Naive thymus-derived CD8-positive, alpha-beta T cell (primary cell): ENCODE data around the gene ERI3. TPM values are rescaled to one million over a fixed set of nuclear protein-coding genes. Genes with fewer than 3 reads are reported as not detected.

Source experiments
- ATAC-seq, 2 donors: fragments of 150-1000 bp; cut with Tn5 transposase in 1 of 2; sonication (Bioruptor Pico), chemical (Tn5 transposase) in 1 of 2; 1 replicate in 1 of 2; 2 replicates in 1 of 2; pipeline ENCODE4 v1.10.0; 2021; ENCODE audit warnings: mild to moderate bottlenecking in 2 of 2, moderate library complexity in 2 of 2
- POLR2A ChIA-PET: fragments of 350-600 bp; sonication (Branson Sonifier 250); formaldehyde crosslinking; loops from one replicate; lab custom pipeline; 2021; ENCODE audit warnings: antibody characterized with exemption; lab: Charles Lee
- DNase-seq, 10 donors: peaks; one replicate each; pipeline versions ENCODE4 v3.0.0 to v3.0.0-alpha.2; 2020 to 2022
- H3K27ac Mint-ChIP-seq, 10 donors: one replicate each; pipeline ENCODE4 v1.8.0; 2020 to 2022; ENCODE audit warnings: mild to moderate bottlenecking in 10 of 10, mixed read lengths in 10 of 10, moderate library complexity in 4 of 10, inconsistent platforms in 1 of 10
- H3K27me3 Mint-ChIP-seq, 5 donors: one replicate each; pipeline ENCODE4 v1.8.0; 2021 to 2022; ENCODE audit warnings: mixed read lengths in 5 of 5
- H3K36me3 Mint-ChIP-seq, 3 donors: one replicate each; pipeline ENCODE4 v1.8.0; 2020 to 2022; ENCODE audit warnings: mixed read lengths in 3 of 3, mild to moderate bottlenecking in 2 of 3, inconsistent platforms in 1 of 3
- H3K4me1 Mint-ChIP-seq, 4 donors: one replicate each; pipeline ENCODE4 v1.8.0; 2021 to 2022; ENCODE audit warnings: mixed read lengths in 4 of 4
- H3K4me3 Mint-ChIP-seq, 10 donors: one replicate each; pipeline ENCODE4 v1.8.0; 2020 to 2022; ENCODE audit warnings: mild to moderate bottlenecking in 10 of 10, mixed read lengths in 10 of 10, moderate library complexity in 6 of 10, inconsistent platforms in 1 of 10
- H3K9me3 Mint-ChIP-seq, 9 donors: one replicate each; pipeline ENCODE4 v1.8.0; 2020 to 2022; ENCODE audit warnings: mixed read lengths in 9 of 9, mild to moderate bottlenecking in 3 of 9, inconsistent platforms in 1 of 9, moderate library complexity in 1 of 9
- polyA plus RNA-seq, 3 donors: library from polyadenylated mRNA; unstranded; fragments of 300-500 nt; fragmentation: Illumina TruSeq; gene quantifications; one replicate each; pipeline ENCODE4 v1.2.3, GENCODE V29; 2021
- total RNA-seq, 8 experiments: library from RNA in 2 of 8; stranded (reverse) in 2 of 8; gene quantifications; one replicate each; pipeline ENCODE4 v1.2.3 and lab custom pipeline; 2021 to 2026

Gene ERI3
- total and polyA plus RNA-seq, 5 experiments from 2014 or later, result 27.2 to 45.8 (median 43.4) TPM

DNA sequence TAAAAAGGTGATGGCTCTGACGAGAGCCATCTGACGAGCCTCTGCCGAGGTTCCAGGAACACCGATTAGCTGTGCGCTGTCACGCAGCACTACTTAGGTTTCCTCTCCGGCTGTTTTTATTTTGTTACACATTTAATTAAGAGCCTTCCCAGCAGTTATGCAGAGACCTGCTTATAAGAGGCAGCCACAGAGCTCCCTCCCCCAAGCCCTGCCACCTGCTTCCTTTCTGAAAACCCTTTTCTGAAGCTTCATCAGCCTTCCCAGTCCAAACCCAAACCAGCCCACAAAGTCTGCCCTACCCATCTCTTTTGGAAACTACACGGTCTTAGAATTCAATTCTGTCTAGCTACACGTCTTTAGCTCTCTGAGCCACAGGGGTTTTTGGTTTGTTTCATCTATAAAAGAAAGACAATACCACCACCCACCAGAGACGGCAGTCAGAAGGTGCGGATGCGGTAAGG lies 49.1 kb downstream of the ERI3 start:
- H3K9me3 Mint-ChIP-seq, result no peaks in the 10 kb centered on the region
- H3K4me1 Mint-ChIP-seq, result peaks cover 22 to 43% (median 30%) of the 10 kb centered on the region in 4 donors
- peak overlapping the region; percentile 0 to 73 (median 48) for H3K4me3 Mint-ChIP-seq
- POLR2A ChIA-PET, result no interaction called here
- ATAC-seq, result peak; percentile 93 to 95
- H3K27ac Mint-ChIP-seq, result peak overlapping the region; percentile 5 to 87 (median 58)
- peak in 7 of 10 donors; percentile 8 to 75 (median 48) for DNase-seq
- H3K36me3 Mint-ChIP-seq, result peaks cover 10 to 75% (median 36%) of the 10 kb centered on the region in 3 donors
- H3K27me3 Mint-ChIP-seq, result no peaks in the 10 kb centered on the region

DNA sequence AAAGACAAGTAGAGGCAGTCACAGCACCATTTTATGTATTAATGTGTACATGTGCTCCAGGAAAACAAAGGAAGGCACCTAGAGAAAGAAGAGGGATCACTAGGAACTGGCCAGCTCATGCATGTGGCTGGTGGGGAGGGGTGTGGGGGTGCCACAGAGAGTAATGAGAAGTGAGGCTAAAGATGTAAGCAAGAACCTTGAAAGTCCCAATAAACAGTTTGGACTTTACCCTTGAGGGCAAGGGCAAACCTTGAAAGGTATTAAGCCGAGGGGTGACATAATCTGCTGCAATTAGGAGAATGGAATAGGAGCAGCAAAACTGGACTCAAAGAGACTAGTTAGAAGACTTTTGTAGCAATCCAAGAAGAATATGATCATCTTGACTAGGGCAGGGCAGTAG lies 51.5 kb downstream of the ERI3 start:
- H3K4me3 Mint-ChIP-seq, result no peak overlapping the region
- DNase-seq (no peak), ATAC-seq (no peak)
- H3K27me3 Mint-ChIP-seq, result no peaks in the 10 kb centered on the region
- H3K36me3 Mint-ChIP-seq, result peaks cover 10 to 68% (median 24%) of the 10 kb centered on the region in 3 donors
- no peaks in the 10 kb centered on the region for H3K9me3 Mint-ChIP-seq
- peak overlapping the region in 2 of 10 donors; percentile 12 to 24 for H3K27ac Mint-ChIP-seq
- H3K4me1 Mint-ChIP-seq, result peaks cover 20 to 43% (median 30%) of the 10 kb centered on the region in 4 donors
- POLR2A ChIA-PET, result no interaction called here

DNA sequence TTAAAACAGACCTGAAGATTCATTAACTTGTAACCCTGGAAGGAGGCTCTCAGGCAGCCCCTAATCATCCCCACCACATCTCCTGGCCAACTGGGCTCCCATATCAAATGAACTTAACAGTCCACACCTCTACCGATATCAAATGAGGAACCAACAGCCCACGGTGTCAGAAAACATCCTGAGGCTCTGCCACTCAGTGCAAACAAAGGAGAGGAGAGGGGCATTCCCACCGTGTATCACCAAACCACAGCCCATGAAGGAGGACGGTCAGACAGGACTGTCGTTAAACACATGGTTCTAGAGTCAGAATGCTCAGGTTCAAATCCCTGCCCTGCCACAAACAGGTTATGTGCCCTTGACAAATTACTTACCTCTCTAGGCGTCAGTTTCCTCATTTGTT lies 52.5 kb downstream of the ERI3 start:
- H3K4me1 Mint-ChIP-seq, result peaks cover 20 to 43% (median 30%) of the 10 kb centered on the region in 4 donors
- ATAC-seq, result no peak
- no peaks in the 10 kb centered on the region for H3K27me3 Mint-ChIP-seq
- peaks cover 10 to 68% (median 26%) of the 10 kb centered on the region in 3 donors for H3K36me3 Mint-ChIP-seq
- no peaks in the 10 kb centered on the region for H3K9me3 Mint-ChIP-seq
- H3K4me3 Mint-ChIP-seq, result no peak overlapping the region
- POLR2A ChIA-PET, result no interaction called here
- DNase-seq, result no peak
- no peak overlapping the region for H3K27ac Mint-ChIP-seq

DNA sequence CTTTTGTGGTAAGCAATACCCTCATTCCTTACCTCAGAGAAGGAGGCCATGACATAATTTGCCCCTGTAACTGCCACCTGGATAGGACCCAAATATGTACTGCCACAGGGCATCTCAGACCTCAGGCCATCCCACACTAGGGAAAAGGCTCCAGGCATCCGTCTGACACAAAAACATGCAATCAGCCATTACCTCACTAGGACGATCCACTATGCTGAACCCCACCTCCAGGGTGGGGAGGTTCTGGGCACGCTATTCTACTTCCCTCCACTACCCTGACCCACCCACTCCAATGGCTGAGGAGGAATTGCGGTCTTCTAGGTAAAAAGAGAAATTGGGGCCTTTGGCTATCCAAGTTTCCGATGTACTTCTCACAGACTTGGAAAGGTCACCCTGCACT lies 53.6 kb downstream of the ERI3 start:
- ATAC-seq (no peak), DNase-seq (no peak)
- no peaks in the 10 kb centered on the region for H3K9me3 Mint-ChIP-seq
- POLR2A ChIA-PET, result no interaction called here
- peaks cover 6 to 67% (median 31%) of the 10 kb centered on the region in 3 donors for H3K36me3 Mint-ChIP-seq
- H3K4me3 Mint-ChIP-seq, result no peak overlapping the region
- H3K27me3 Mint-ChIP-seq, result no peaks in the 10 kb centered on the region
- no peak overlapping the region for H3K27ac Mint-ChIP-seq
- H3K4me1 Mint-ChIP-seq, result peaks cover 15 to 33% (median 24%) of the 10 kb centered on the region in 4 donors

DNA sequence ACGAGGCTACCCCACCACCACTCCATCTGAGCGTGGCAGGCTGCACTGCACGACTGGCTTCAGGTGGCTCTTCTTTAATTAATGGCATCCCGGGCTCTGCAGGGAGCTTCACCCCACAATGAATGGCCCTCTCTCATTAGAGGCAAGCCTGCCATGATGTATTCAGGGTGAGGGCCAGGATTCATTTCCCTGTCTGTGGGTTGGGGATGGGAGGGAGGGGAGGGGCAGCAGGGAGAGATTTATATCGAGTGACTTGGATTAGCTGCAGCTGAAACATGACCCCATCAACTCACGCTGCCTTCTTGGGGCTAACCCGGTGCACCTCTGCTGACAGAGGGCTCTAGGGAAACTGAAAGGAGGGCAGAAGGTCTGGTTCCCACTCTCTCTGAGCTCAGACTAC lies 54.2 kb downstream of the ERI3 start:
- no peaks in the 10 kb centered on the region for H3K9me3 Mint-ChIP-seq
- no peak overlapping the region for H3K4me3 Mint-ChIP-seq
- ATAC-seq (no peak), DNase-seq (no peak)
- no peaks in the 10 kb centered on the region for H3K27me3 Mint-ChIP-seq
- POLR2A ChIA-PET, result no interaction called here
- peaks cover 9 to 27% (median 18%) of the 10 kb centered on the region in 4 donors for H3K4me1 Mint-ChIP-seq
- H3K36me3 Mint-ChIP-seq, result peaks cover 6 to 69% (median 29%) of the 10 kb centered on the region in 3 donors
- H3K27ac Mint-ChIP-seq, result no peak overlapping the region

DNA sequence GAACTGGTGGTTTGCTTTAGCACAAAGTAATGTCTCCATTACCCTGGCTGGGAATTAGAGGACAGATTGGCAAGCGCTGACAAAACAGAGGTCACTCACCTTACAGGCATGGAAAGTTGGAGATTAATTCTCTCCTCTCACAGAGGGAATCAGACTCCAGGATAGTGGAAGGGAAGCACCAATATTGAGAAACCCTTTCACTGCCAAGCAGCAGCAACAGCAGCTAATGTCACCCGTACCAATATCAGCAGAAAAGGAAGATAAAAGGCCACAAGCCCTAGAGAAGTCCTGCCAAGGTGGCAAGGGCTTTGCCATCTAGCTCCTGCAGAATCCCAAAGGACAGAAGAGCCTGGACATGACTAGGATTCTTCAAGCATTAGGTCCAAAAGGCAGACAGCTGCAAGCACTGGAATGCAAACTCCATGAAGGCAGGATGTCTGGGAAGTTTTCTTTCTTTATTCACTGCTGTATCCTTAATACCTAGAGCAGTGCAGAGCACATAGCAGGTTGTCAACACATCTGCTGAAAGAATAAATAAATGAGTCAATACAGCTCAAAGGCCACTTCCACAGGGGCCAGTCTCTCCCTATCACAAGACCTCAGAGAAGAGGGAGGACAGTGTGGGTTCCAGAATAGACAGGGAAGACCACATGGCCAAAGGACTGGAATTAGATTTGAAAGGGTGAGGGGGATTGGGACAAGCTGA lies 57.2 kb downstream of the ERI3 start:
- POLR2A ChIA-PET, result no interaction called here
- DNase-seq, result no peak
- H3K27ac Mint-ChIP-seq, result no peak overlapping the region
- H3K36me3 Mint-ChIP-seq, result peaks cover 7 to 61% (median 29%) of the 10 kb centered on the region in 3 donors
- peaks cover 0 to 7% (median 2%) of the 10 kb centered on the region in 4 donors for H3K4me1 Mint-ChIP-seq
- H3K9me3 Mint-ChIP-seq, result no peaks in the 10 kb centered on the region
- H3K27me3 Mint-ChIP-seq, result no peaks in the 10 kb centered on the region
- H3K4me3 Mint-ChIP-seq, result no peak overlapping the region
- ATAC-seq, result no peak

DNA sequence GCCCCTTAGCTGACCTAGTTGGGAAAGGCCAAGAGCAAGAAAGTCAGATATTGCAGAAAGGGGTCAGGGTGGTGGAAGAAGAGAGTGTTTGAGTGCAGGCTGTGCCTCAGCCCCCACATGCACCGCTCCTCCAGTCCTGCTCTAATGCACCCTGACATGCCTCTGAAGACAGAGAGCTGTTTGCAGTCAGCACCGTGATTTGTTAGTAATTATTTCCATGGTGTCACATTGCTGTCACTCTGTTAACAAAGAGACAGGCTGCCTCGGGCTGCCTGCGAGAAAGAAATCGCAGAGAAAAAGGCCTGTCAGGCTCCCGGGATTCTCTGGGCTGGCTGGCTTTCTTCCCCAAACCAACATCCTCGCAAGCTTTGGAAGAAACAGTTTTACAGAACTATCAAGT lies 58.3 kb downstream of the ERI3 start:
- POLR2A ChIA-PET, result no interaction called here
- H3K27me3 Mint-ChIP-seq, result no peaks in the 10 kb centered on the region
- no peak overlapping the region for H3K4me3 Mint-ChIP-seq
- H3K36me3 Mint-ChIP-seq, result peaks cover 7 to 56% (median 26%) of the 10 kb centered on the region in 3 donors
- ATAC-seq, result no peak
- H3K4me1 Mint-ChIP-seq, result peaks cover 0 to 7% (median 4%) of the 10 kb centered on the region in 4 donors
- no peak overlapping the region for H3K27ac Mint-ChIP-seq
- no peak for DNase-seq
- H3K9me3 Mint-ChIP-seq, result no peaks in the 10 kb centered on the region

DNA sequence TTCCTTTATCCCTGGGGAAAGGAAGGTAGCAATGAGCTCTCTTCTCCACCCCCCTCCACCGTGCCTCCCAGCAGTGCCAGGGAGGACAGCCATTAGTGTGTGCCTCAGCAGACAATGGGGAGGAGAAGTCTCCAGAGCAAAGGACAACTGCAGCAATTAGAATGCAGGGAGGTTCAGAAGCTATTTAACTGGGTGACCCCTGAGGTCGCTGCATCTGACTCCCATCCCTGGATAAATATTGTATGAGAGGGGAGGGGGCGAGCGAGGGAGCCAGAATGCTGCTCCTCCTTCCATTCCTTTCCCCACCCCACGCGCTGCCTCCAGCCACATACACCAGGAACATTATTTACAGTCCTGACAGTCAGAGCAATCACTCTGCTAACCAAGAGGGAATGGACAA lies 59.0 kb downstream of the ERI3 start:
- Mint-ChIP-seq H3K9me3 (no peaks in the 10 kb centered on the region), H3K36me3 (peaks cover 7 to 62% (median 26%) of the 10 kb centered on the region in 3 donors), H3K27ac (no peak overlapping the region), H3K4me1 (peaks cover 0 to 7% (median 4%) of the 10 kb centered on the region in 4 donors), H3K27me3 (no peaks in the 10 kb centered on the region), H3K4me3 (no peak overlapping the region)
- POLR2A ChIA-PET, result no interaction called here
- DNase-seq (no peak), ATAC-seq (no peak)

DNA sequence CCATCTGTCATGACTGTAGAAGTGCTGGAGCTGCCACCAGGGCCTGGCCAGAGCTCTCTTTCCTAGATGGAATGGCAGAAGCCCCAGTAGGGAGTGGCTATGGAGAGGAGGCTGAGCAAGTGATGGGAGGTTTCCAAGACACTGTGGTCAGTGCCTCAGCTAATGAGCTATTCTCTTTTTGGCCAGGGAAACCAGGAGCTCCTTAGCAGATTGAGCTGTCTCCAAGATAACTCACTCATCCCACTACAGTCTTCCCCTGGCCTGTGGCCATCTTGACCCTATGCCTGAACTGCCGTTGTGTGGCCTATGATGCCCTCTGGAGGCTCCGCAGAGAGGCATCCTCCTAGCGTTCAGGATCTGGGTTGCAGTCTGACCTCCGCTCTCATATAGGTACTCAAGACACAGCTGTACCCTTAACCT lies 60.5 kb downstream of the ERI3 start:
- Mint-ChIP-seq H3K27me3 (no peaks in the 10 kb centered on the region), H3K4me1 (peaks cover 0 to 7% (median 4%) of the 10 kb centered on the region in 4 donors), H3K36me3 (peaks cover 7 to 71% (median 30%) of the 10 kb centered on the region in 3 donors), H3K27ac (peak overlapping the region in 1 of 10 donors; percentile 18), H3K4me3 (no peak overlapping the region), H3K9me3 (no peaks in the 10 kb centered on the region)
- ATAC-seq (no peak), DNase-seq (no peak)
- POLR2A ChIA-PET, result no interaction called here

DNA sequence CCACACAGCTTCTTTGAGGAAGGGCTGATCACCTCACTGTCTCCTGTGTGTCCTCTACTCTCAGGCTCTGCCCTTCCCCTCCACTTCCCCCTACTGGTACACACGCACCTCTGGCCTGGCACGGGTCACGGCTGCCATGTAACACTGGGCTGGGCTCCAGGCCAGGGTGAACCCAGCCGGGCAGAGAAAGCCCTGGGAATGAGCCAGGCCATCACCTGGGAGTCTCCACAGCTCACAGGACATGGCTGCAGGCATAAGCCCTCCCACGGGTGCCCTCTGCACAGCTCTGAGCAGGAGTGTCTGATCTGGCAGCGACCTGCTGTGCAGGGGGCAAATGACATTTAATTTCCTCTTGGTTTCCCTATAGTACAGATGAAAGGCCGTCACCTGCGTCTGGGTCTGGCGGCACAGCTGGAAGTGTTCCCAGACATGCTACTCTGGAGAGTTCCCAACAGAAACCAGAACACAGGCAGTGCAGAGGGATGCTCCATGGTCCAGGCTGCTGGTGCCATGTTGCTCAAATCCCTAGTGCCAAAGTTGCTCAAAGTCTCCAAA lies 61.2 kb downstream of the ERI3 start:
- no peaks in the 10 kb centered on the region for H3K9me3 Mint-ChIP-seq
- POLR2A ChIA-PET, result no interaction called here

DNA sequence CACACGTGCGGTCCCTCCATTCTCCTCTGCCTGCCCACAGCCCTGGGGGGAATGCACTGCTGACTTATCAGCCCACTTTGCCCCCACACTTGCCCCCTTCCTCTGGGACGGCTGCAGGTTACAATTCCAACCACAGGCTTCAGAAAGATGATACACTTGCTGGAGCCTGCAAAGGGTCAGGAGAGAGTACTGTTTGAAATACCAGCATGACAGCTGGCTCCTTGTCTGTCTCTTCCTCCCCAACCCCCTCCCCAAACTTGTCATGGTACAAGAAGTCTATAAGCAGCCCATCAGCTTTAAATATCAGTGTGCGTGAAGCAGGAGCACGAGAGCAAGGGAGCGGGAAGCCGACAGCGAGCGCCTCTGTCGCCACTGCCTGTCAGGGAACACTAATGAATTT lies 62.4 kb downstream of the ERI3 start:
- no peaks in the 10 kb centered on the region for H3K9me3 Mint-ChIP-seq
- H3K4me3 Mint-ChIP-seq, result no peak overlapping the region
- H3K4me1 Mint-ChIP-seq, result peaks cover 0 to 7% (median 4%) of the 10 kb centered on the region in 4 donors
- H3K36me3 Mint-ChIP-seq, result peaks cover 11 to 74% (median 33%) of the 10 kb centered on the region in 3 donors
- H3K27me3 Mint-ChIP-seq, result no peaks in the 10 kb centered on the region
- DNase-seq, result no peak
- ATAC-seq, result no peak
- H3K27ac Mint-ChIP-seq, result no peak overlapping the region
- POLR2A ChIA-PET, result no interaction called here

More for the DNA sequence above, 61.2 kb downstream of the ERI3 start:
- Mint-ChIP-seq H3K4me1 (peaks cover 0 to 7% (median 4%) of the 10 kb centered on the region in 4 donors), H3K27me3 (no peaks in the 10 kb centered on the region), H3K27ac (peak overlapping the region in 2 of 10 donors; percentile 60 to 82), H3K4me3 (no peak overlapping the region), H3K36me3 (peaks cover 7 to 73% (median 30%) of the 10 kb centered on the region in 3 donors)
- ATAC-seq (no peak), DNase-seq (no peak)

DNA sequence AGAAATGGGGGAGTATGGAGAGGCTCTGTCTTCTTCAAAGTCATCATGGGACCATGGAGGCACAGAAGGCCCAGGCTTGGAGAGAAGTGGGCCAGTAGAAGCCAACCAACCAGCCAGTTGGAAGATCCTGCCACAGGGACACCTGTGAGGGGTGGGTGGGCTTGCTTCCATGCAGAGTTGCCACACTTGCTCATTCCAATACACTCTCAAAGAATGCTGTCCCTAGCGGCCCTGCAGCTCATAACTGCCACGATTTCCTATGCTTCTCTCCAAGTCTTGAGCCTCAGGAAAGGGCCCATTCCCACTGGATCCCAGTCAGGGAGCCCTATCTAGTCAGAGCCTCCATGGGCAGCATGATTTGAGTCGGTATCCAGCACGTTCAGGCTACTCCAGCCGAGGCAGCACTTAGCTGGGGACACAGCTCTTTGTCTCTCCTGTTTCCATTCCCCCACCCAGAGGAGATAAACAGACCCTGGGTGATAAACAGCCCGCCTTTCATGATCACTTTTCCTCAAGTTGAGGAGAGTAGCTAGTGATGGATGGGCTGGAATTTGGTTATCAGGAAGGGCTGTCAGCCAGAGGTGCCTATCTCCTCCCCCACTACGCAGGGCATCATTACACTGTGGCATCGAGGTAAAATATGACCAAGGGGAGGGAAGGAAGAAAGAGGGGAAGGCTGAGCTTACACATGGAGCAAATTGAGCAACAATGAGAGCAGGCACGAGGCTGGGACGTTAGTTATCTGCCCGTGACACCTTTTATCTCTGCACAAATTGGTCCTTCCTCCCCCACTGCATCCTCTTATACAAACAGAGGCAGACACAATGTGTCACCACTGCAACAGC lies 64.6 kb downstream of the ERI3 start:
- Mint-ChIP-seq H3K4me3 (no peak overlapping the region), H3K36me3 (peaks cover 12 to 75% (median 32%) of the 10 kb centered on the region in 3 donors), H3K4me1 (peaks cover 0 to 8% (median 4%) of the 10 kb centered on the region in 4 donors), H3K27ac (no peak overlapping the region), H3K9me3 (no peaks in the 10 kb centered on the region), H3K27me3 (no peaks in the 10 kb centered on the region)
- DNase-seq (no peak), ATAC-seq (no peak)
- POLR2A ChIA-PET, result no interaction called here
